LNCaP clone FGC (cell line): Measurements from ENCODE around the gene MGAT5.

ENCODE experiments used
- DNase-seq: peaks from one replicate; pipeline ENCODE4 v3.0.0-alpha.2; 2011; ENCODE audit warnings: low read depth
- H3K4me3 ChIP-seq: 2 replicates; pipeline ENCODE4 v1.5.1; 2011; ENCODE audit warnings: mild to moderate bottlenecking, low read depth, low read length, control low read depth
- CTCF ChIP-seq: IDR thresholded peaks from 2 replicates; pipeline ENCODE4 v1.5.1; 2012; ENCODE audit warnings: mild to moderate bottlenecking; ENCODE audit not compliant: control insufficient read depth, insufficient read depth; ENCODE audit errors: extremely low read depth

MGAT5 gene

GRCh38 chr2:134438371-134438770 is 184.5 kb downstream of the MGAT5 start:
- TF ChIP-seq CTCF = no peak
- no peak for DNase-seq
- no peak overlapping the region for H3K4me3 ChIP-seq

- H3K4me3 ChIP-seq = no peak overlapping the region
- no peak for TF ChIP-seq CTCF
- DNase-seq = no peak
Measured at GRCh38 chr2:134440336-134440909, 186.6 kb downstream of the MGAT5 start.

- no peak for TF ChIP-seq CTCF
- DNase-seq = no peak
Measured at GRCh38 chr2:134441153-134441863, 187.4 kb downstream of the MGAT5 start.

GRCh38 chr2:134443814-134444480 is 190.1 kb downstream of the MGAT5 start:
- no peak overlapping the region for H3K4me3 ChIP-seq
- TF ChIP-seq CTCF = no peak
- no peak for DNase-seq

More at GRCh38 chr2:134441153-134441863, 187.4 kb downstream of the MGAT5 start:
- no peak overlapping the region for H3K4me3 ChIP-seq

GRCh38 chr2:134445116-134445515 is 191.2 kb downstream of the MGAT5 start:
- TF ChIP-seq CTCF = no peak
- H3K4me3 ChIP-seq = no peak overlapping the region
- DNase-seq = no peak

- TF ChIP-seq CTCF = no peak
- no peak overlapping the region for H3K4me3 ChIP-seq
Measured at GRCh38 chr2:134445985-134446382, 192.1 kb downstream of the MGAT5 start.

More at GRCh38 chr2:134445985-134446382, 192.1 kb downstream of the MGAT5 start:
- DNase-seq = no peak
